ENCODE results near the gene ALDH1L1.

GRCh38 chr3:126126286-126126685 is 54.1 kb downstream of the ALDH1L1 start:
- TF ChIP-seq POLR2A (IDR thresholded peaks at IDR 0.05; ENCODE audit: low read length) (no peak), GATA1 (IDR thresholded peaks at IDR 0.05; ENCODE audit: low read depth, low read length) (no peak)

Data from erythroblast (primary cell).